ENCODE results near the gene CFAP54. TPM values are rescaled to one million over a fixed set of nuclear protein-coding genes. Genes with fewer than 3 reads are reported as not detected.

The CFAP54 gene
- total RNA-seq, 1 experiment from 2014 or later = 0.09 TPM

- H3K36me3 Mint-ChIP-seq = no peaks in the 10 kb centered on the region
- H3K4me1 Mint-ChIP-seq = no peaks in the 10 kb centered on the region
Observed at GRCh38 chr12:96776908-96777307, 287.5 kb downstream of the CFAP54 start.

GRCh38 chr12:96780330-96780729 lies 291.0 kb downstream of the CFAP54 start:
- ChIA-PET CTCF (no interaction called here), POLR2A (no interaction called here)
- DNase-seq (ENCODE audit: low spot score) (no peak), ATAC-seq (no peak)
- H3K4me3 Mint-ChIP-seq = no peak overlapping the region
- H3K9me3 Mint-ChIP-seq = no peaks in the 10 kb centered on the region
- no peaks in the 10 kb centered on the region for H3K27me3 Mint-ChIP-seq (ENCODE audit: low read depth)
- H3K4me1 Mint-ChIP-seq = no peaks in the 10 kb centered on the region
- TF ChIP-seq USF2 (CRISPR knock-in tag; IDR thresholded peaks at IDR 0.05) = no peak
- no peak for TF ChIP-seq JUN (CRISPR knock-in tag; IDR thresholded peaks at IDR 0.05)
- TF ChIP-seq CDX4 (CRISPR knock-in tag; IDR thresholded peaks at IDR 0.05; ENCODE audit: borderline replicate concordance) = no peak
- TF ChIP-seq CREM (CRISPR knock-in tag; IDR thresholded peaks at IDR 0.05) = no peak
- no peak for TF ChIP-seq PREB (CRISPR knock-in tag; IDR thresholded peaks at IDR 0.05; ENCODE audit: borderline replicate concordance)
- no peak for TF ChIP-seq NR1H2 (CRISPR knock-in tag; IDR thresholded peaks at IDR 0.05)
- no peak for TF ChIP-seq PRRX2 (CRISPR knock-in tag; IDR thresholded peaks at IDR 0.05)
- TF ChIP-seq FOXJ3 (CRISPR knock-in tag; IDR thresholded peaks at IDR 0.05; ENCODE audit: borderline replicate concordance) = no peak
- no peak for TF ChIP-seq AFF4 (CRISPR knock-in tag; IDR thresholded peaks at IDR 0.05; ENCODE audit: borderline replicate concordance)
- no peak for TF ChIP-seq ZSCAN18 (CRISPR knock-in tag; IDR thresholded peaks at IDR 0.05)
- TF ChIP-seq ZNF263 (CRISPR knock-in tag; IDR thresholded peaks at IDR 0.05; ENCODE audit: low read depth) = no peak
- TF ChIP-seq IRF1 (CRISPR knock-in tag; IDR thresholded peaks at IDR 0.05) = no peak
- no peak for TF ChIP-seq E2F1 (CRISPR knock-in tag; IDR thresholded peaks at IDR 0.05)
- H3K36me3 Mint-ChIP-seq = no peaks in the 10 kb centered on the region
- H3K27ac Mint-ChIP-seq = no peak overlapping the region

More at GRCh38 chr12:96776908-96777307, 287.5 kb downstream of the CFAP54 start:
- ChIA-PET CTCF (no interaction called here), POLR2A (interaction anchor here (0.7 kb wide), 1 partner anchor 732 kb away, joined by 4 read pairs; no protein-coding TSS in a partner anchor)
- H3K4me3 Mint-ChIP-seq = no peak overlapping the region
- peaks cover 17% of the 10 kb centered on the region for H3K9me3 Mint-ChIP-seq
- TF ChIP-seq RORB (CRISPR knock-in tag; IDR thresholded peaks at IDR 0.05) = no peak
- TF ChIP-seq TEAD4 (CRISPR knock-in tag; IDR thresholded peaks at IDR 0.05) = no peak
- no peak for TF ChIP-seq FOXP1 (CRISPR knock-in tag; IDR thresholded peaks at IDR 0.05; ENCODE audit: borderline replicate concordance)
- TF ChIP-seq NFYB (CRISPR knock-in tag; conservative IDR thresholded peaks at IDR 0.05; ENCODE audit: low read depth) = no peak
- no peak overlapping the region for H3K27ac Mint-ChIP-seq
- DNase-seq (ENCODE audit: low spot score) (no peak), ATAC-seq (no peak)
- no peaks in the 10 kb centered on the region for H3K27me3 Mint-ChIP-seq (ENCODE audit: low read depth)
